Gastrocnemius medialis (tissue), 4 donors: ENCODE results near the gene EPHA4.

ENCODE experiments used
- POLR2A ChIP-seq, 2 donors: fragments of 450-650 bp; IDR thresholded peaks; one replicate each; pipeline ENCODE4 v1.6.1; 2017; ENCODE audit warnings: antibody characterized with exemption in 2 of 2, mild to moderate bottlenecking in 2 of 2, moderate library complexity in 2 of 2
- TF ChIP-seq, protein P1 (sequence below), 5 experiments: fragments of 450-650 bp in 3 of 5; fragments of 200-600 bp in 2 of 5; sonication (generic) in 2 of 5; IDR thresholded peaks in 4 of 5; conservative IDR thresholded peaks in 1 of 5; 1 replicate in 4 of 5; 2 replicates in 1 of 5; pipeline ENCODE4 v1.5.1; 2016 to 2019; ENCODE audit warnings: antibody characterized with exemption in 5 of 5, mild to moderate bottlenecking in 3 of 5, moderate library complexity in 3 of 5

DNA sequence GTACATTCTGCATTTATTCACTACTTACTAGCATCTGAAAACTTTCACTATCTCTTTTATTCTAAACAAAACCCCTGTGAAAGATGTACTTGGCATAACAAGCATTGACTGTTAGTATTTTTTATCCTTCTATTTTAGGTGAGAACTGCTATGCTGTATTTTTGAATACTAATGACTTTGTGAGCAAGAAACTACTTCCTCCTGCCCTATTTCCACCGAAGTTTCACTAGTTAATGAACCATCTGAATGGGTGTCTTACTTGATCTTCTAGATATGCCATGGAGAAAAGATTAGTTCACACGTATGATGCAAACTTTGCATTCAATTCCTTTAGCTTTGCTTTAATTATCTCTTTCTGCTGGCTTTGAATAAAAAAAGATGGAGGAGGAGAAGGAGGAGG lies 68.1 kb downstream of the EPHA4 start:
- TF ChIP-seq, protein P1, sequence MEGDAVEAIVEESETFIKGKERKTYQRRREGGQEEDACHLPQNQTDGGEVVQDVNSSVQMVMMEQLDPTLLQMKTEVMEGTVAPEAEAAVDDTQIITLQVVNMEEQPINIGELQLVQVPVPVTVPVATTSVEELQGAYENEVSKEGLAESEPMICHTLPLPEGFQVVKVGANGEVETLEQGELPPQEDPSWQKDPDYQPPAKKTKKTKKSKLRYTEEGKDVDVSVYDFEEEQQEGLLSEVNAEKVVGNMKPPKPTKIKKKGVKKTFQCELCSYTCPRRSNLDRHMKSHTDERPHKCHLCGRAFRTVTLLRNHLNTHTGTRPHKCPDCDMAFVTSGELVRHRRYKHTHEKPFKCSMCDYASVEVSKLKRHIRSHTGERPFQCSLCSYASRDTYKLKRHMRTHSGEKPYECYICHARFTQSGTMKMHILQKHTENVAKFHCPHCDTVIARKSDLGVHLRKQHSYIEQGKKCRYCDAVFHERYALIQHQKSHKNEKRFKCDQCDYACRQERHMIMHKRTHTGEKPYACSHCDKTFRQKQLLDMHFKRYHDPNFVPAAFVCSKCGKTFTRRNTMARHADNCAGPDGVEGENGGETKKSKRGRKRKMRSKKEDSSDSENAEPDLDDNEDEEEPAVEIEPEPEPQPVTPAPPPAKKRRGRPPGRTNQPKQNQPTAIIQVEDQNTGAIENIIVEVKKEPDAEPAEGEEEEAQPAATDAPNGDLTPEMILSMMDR (IDR thresholded peaks at IDR 0.05 in 4 of 5, conservative IDR thresholded peaks at IDR 0.05 in 1 of 5) = no peak
- TF ChIP-seq POLR2A (IDR thresholded peaks at IDR 0.05) = no peak
